WTC11 (cell line): ENCODE results near the gene FTCD. TPM values are rescaled to one million over a fixed set of nuclear protein-coding genes. Genes with fewer than 3 reads are reported as not detected.

ENCODE experiments used
- ATAC-seq: fragments of 200-7000 bp; cut with Tn5 transposase; 2 replicates; pipeline ENCODE4 v1.10.0; 2021; ENCODE audit warnings: mild to moderate bottlenecking, moderate library complexity
- CTCF ChIA-PET: fragments of 300-600 bp; sonication (Branson Sonifier 250); formaldehyde crosslinking; loops from one replicate; lab custom pipeline; 2021; ENCODE audit warnings: antibody characterized with exemption; lab: Charles Lee
- POLR2A ChIA-PET: fragments of 350-600 bp; sonication (Branson Sonifier 250); formaldehyde crosslinking; loops from one replicate; lab custom pipeline; 2021; ENCODE audit warnings: antibody characterized with exemption; lab: Charles Lee
- DNase-seq: peaks from one replicate; pipeline ENCODE4 v3.0.0; 2021; ENCODE audit warnings: low spot score
- H3K27ac Mint-ChIP-seq: 2 replicates; pipeline ENCODE4 v1.8.0; 2021; ENCODE audit warnings: mixed read lengths
- H3K27me3 Mint-ChIP-seq: 2 replicates; pipeline ENCODE4 v1.8.0; 2021; ENCODE audit warnings: low read depth, mild to moderate bottlenecking, moderate library complexity, mixed read lengths
- H3K36me3 Mint-ChIP-seq: 2 replicates; pipeline ENCODE4 v1.8.0; 2021; ENCODE audit warnings: mixed read lengths
- H3K4me1 Mint-ChIP-seq: 2 replicates; pipeline ENCODE4 v1.8.0; 2022; ENCODE audit warnings: mixed read lengths
- H3K4me3 Mint-ChIP-seq: 2 replicates; pipeline ENCODE4 v1.8.0; 2021; ENCODE audit warnings: mild to moderate bottlenecking, moderate library complexity, mixed read lengths
- H3K9me3 Mint-ChIP-seq: 2 replicates; pipeline ENCODE4 v1.8.0; 2021; ENCODE audit warnings: mixed read lengths
- ELF4 ChIP-seq: sonication (generic); formaldehyde crosslinking; IDR thresholded peaks from 2 replicates; pipeline ENCODE4 v1.8.1; 2022; ENCODE audit warnings: low read depth, mild to moderate bottlenecking, moderate library complexity, missing genetic modification reagents
- ESRRA ChIP-seq: sonication (generic); formaldehyde crosslinking; IDR thresholded peaks from 2 replicates; pipeline ENCODE4 v1.8.1; 2022; ENCODE audit warnings: mild to moderate bottlenecking, missing genetic modification reagents, borderline replicate concordance
- ETV6 ChIP-seq: sonication (generic); formaldehyde crosslinking; IDR thresholded peaks from 2 replicates; pipeline ENCODE4 v1.8.1; 2022; ENCODE audit warnings: mild to moderate bottlenecking, missing genetic modification reagents
- HMGA2 ChIP-seq: fragments of 250-450 bp; sonication (Bioruptor Pico); IDR thresholded peaks from 2 replicates; pipeline ENCODE4 v1.4.0; 2021; ENCODE audit warnings: mild to moderate bottlenecking, moderate library complexity
- JUN ChIP-seq: sonication (generic); formaldehyde crosslinking; IDR thresholded peaks from 2 replicates; pipeline ENCODE4 v1.8.0; 2023; ENCODE audit warnings: mild to moderate bottlenecking, missing genetic modification reagents
- MYBL2 ChIP-seq: sonication (generic); formaldehyde crosslinking; IDR thresholded peaks from 2 replicates; pipeline ENCODE4 v1.8.1; 2023; ENCODE audit warnings: mild to moderate bottlenecking, moderate library complexity, missing genetic modification reagents
- NFYB ChIP-seq: sonication (generic); formaldehyde crosslinking; conservative IDR thresholded peaks from 2 replicates; pipeline ENCODE4 v1.8.0; 2022; ENCODE audit warnings: low read depth, missing genetic modification reagents
- NR1H2 ChIP-seq: sonication (generic); formaldehyde crosslinking; IDR thresholded peaks from 2 replicates; pipeline ENCODE4 v1.9.0; 2021; ENCODE audit warnings: mild to moderate bottlenecking, moderate library complexity, missing genetic modification reagents
- OVOL2 ChIP-seq: fragments of 250-450 bp; sonication (Bioruptor Pico); IDR thresholded peaks from 2 replicates; pipeline ENCODE4 v1.9.0; 2021; ENCODE audit warnings: mild to moderate bottlenecking, borderline replicate concordance
- RELA ChIP-seq: sonication (generic); formaldehyde crosslinking; IDR thresholded peaks from 2 replicates; pipeline ENCODE4 v1.8.1; 2022; ENCODE audit warnings: missing genetic modification reagents, mild to moderate bottlenecking, borderline replicate concordance
- RORB ChIP-seq: fragments of 250-450 bp; sonication (Bioruptor Pico); IDR thresholded peaks from 2 replicates; pipeline ENCODE4 v1.9.0; 2021; ENCODE audit warnings: mild to moderate bottlenecking
- TEAD1 ChIP-seq: sonication (generic); formaldehyde crosslinking; IDR thresholded peaks from 2 replicates; pipeline ENCODE4 v1.8.0; 2022; ENCODE audit warnings: mild to moderate bottlenecking, missing genetic modification reagents
- TP53 ChIP-seq: sonication (generic); formaldehyde crosslinking; IDR thresholded peaks from 2 replicates; pipeline ENCODE4 v1.8.1; 2023; ENCODE audit warnings: mild to moderate bottlenecking, missing genetic modification reagents
- ZNF396 ChIP-seq: fragments of 250-450 bp; sonication (Bioruptor Pico); IDR thresholded peaks from 2 replicates; pipeline ENCODE4 v1.8.0; 2021; ENCODE audit warnings: mild to moderate bottlenecking, moderate library complexity, borderline replicate concordance
- total RNA-seq: library from RNA; stranded (reverse); gene quantifications from 3 replicates; pipeline ENCODE4 v1.2.3, GENCODE V29; 2021
- TF ChIP-seq, protein P1 (sequence below): sonication (generic); formaldehyde crosslinking; IDR thresholded peaks from 2 replicates; pipeline ENCODE4 v1.8.1; 2022; ENCODE audit warnings: missing genetic modification reagents, borderline replicate concordance
- TF ChIP-seq, protein P2 (sequence below): sonication (generic); formaldehyde crosslinking; IDR thresholded peaks from 2 replicates; pipeline ENCODE4 v1.8.1; 2023; ENCODE audit warnings: mild to moderate bottlenecking, missing genetic modification reagents, moderate library complexity
- TF ChIP-seq, protein P3 (sequence below): fragments of 200-600 bp; IDR thresholded peaks from 2 replicates; pipeline ENCODE4 v1.8.0; 2022; ENCODE audit warnings: antibody characterized with exemption
- TF ChIP-seq, protein P4 (sequence below): sonication (generic); formaldehyde crosslinking; IDR thresholded peaks from 2 replicates; pipeline ENCODE4 v1.8.1; 2023; ENCODE audit warnings: mild to moderate bottlenecking, missing genetic modification reagents
- TF ChIP-seq, protein P5 (sequence below): fragments of 250-450 bp; sonication (Bioruptor Pico); IDR thresholded peaks from 2 replicates; pipeline ENCODE4 v2.1.2; 2022; ENCODE audit warnings: mild to moderate bottlenecking, moderate library complexity
- TF ChIP-seq, protein P6 (sequence below): sonication (generic); formaldehyde crosslinking; IDR thresholded peaks from 2 replicates; pipeline ENCODE4 v1.8.1; 2023; ENCODE audit warnings: mild to moderate bottlenecking, moderate library complexity, missing genetic modification reagents
- TF ChIP-seq, protein P7 (sequence below): sonication (generic); formaldehyde crosslinking; IDR thresholded peaks from 2 replicates; pipeline ENCODE4 v1.8.1; 2022; ENCODE audit warnings: low read depth, mild to moderate bottlenecking, moderate library complexity, missing genetic modification reagents, borderline replicate concordance

The FTCD gene
- total RNA-seq, 1 experiment from 2014 or later, result 6.1 TPM

DNA sequence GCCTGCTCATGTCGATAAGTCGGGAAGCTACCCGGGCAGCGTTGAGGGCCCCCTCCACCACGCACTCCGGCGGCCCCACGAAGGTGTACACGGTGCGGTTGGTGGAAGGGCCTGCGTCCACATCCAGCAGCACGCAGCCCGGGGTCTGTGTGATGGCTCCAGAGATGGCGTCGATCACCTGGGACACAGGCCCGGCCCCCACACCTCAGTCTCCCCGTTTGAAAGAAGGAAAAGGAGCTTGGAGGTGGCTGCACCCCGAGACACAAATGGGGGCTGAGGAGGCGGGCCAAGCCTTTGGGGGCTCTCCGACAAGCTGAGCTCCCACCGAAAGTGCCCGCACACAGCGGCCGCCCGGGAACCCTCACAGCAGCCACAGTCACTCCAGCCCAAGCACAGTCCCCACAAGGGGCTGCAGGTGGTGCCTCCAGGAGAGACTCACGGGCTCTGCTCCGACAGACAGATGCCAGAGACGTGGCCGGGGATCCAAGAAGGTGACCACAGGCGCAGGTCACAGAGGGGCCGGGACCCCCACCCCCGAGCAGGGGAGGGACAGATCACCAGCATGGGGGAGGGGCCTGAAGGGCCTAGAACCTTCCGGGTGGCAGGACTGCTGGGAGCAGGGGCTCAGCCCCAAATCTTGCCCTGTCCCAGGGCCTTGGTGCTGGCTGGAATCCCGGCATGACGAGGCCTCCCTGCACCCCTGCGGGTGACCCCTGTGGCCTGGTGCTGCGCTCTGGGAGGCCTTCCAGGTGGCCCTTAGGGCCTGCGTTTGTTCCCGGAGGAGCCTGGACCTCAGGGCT is 1.0 kb downstream of the FTCD start:
- no peak overlapping the region for H3K4me3 Mint-ChIP-seq

DNA sequence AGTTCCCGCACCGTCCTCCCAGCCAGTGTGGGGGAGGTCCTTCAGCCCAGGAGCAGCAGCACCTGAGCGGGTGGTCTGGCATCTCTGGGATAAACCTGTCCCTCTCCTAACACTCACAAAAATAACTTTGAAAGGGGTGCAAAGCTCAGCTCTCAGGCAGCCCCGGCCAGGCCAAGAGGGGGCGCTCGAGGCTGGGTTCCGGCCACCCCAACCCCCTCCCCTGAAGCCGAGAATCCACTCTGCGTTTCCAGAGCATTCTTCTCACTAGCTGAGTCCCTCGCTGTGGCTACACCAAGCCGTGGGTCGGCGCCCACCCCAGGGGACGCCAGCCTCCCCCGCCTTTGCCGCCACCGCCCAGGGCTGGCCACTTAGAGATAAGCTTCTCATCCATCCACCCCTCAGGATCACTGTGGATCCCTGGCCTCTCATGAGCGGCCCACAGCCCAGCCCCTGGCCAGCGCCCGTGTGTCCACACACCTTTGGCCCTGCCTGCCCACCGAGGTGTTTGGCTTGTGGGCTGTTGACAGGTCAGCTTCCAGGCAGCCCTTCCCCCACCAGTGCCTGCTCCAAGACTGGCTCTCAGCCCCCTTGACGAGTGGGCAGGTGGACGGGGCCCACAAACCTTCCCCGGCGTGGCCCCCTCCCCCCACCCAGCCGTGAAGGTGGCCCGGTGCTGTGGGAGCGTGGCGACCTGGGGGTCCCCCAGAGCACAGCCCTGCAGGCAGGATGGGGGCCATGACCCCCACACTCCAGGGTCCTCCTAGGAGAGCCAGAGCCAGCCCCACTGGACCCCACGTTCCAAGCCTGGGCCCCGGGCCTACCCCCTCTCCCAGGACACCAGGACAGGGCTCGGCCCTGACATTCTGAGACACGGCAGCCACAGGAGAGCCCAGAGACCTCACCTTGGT is 1.9 kb downstream of the FTCD start:
- no peak overlapping the region for H3K4me3 Mint-ChIP-seq
- POLR2A ChIA-PET, result interaction anchor here (0.7 to 1.0 kb wide), 2 partner anchors 9 to 183 kb away, joined by 3 to 11 read pairs; no protein-coding TSS in a partner anchor
- H3K27me3 Mint-ChIP-seq, result no peaks in the 10 kb centered on the region
- CTCF ChIA-PET, result interaction anchor here (0.6 to 2.6 kb wide), 29 partner anchors 9 to 183 kb away, joined by 3 to 57 read pairs (median 4); partner anchors contain the start of genes LSS and MCM3AP
- DNase-seq, result peak; percentile 87
- ATAC-seq, result peak; percentile 86
- H3K9me3 Mint-ChIP-seq, result no peaks in the 10 kb centered on the region
- peaks cover 9% of the 10 kb centered on the region for H3K4me1 Mint-ChIP-seq
- H3K27ac Mint-ChIP-seq, result peak overlapping the region; percentile 45; the same call in 1 of the 2 replicates
- no peaks in the 10 kb centered on the region for H3K36me3 Mint-ChIP-seq
- TF ChIP-seq RELA (CRISPR knock-in tag) (no peak), HMGA2 (no peak), ETV6 (CRISPR knock-in tag) (peak; percentile 37; the same call in 1 of the 2 replicates), ZNF396 (CRISPR knock-in tag) (no peak), JUN (no peak), OVOL2 (CRISPR knock-in tag) (no peak), RORB (CRISPR knock-in tag) (no peak), ESRRA (CRISPR knock-in tag) (no peak), TEAD1 (0 out of 2 replicates have a peak, but pooled peaks have one; percentile 23)
- TF ChIP-seq, protein P1, sequence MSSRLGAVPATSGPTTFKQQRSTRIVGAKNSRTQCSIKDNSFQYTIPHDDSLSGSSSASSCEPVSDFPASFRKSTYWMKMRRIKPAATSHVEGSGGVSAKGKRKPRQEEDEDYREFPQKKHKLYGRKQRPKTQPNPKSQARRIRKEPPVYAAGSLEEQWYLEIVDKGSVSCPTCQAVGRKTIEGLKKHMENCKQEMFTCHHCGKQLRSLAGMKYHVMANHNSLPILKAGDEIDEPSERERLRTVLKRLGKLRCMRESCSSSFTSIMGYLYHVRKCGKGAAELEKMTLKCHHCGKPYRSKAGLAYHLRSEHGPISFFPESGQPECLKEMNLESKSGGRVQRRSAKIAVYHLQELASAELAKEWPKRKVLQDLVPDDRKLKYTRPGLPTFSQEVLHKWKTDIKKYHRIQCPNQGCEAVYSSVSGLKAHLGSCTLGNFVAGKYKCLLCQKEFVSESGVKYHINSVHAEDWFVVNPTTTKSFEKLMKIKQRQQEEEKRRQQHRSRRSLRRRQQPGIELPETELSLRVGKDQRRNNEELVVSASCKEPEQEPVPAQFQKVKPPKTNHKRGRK (CRISPR knock-in tag), result no peak
- TF ChIP-seq, protein P2, sequence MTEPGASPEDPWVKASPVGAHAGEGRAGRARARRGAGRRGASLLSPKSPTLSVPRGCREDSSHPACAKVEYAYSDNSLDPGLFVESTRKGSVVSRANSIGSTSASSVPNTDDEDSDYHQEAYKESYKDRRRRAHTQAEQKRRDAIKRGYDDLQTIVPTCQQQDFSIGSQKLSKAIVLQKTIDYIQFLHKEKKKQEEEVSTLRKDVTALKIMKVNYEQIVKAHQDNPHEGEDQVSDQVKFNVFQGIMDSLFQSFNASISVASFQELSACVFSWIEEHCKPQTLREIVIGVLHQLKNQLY (CRISPR knock-in tag), result no peak
- TF ChIP-seq, protein P3, sequence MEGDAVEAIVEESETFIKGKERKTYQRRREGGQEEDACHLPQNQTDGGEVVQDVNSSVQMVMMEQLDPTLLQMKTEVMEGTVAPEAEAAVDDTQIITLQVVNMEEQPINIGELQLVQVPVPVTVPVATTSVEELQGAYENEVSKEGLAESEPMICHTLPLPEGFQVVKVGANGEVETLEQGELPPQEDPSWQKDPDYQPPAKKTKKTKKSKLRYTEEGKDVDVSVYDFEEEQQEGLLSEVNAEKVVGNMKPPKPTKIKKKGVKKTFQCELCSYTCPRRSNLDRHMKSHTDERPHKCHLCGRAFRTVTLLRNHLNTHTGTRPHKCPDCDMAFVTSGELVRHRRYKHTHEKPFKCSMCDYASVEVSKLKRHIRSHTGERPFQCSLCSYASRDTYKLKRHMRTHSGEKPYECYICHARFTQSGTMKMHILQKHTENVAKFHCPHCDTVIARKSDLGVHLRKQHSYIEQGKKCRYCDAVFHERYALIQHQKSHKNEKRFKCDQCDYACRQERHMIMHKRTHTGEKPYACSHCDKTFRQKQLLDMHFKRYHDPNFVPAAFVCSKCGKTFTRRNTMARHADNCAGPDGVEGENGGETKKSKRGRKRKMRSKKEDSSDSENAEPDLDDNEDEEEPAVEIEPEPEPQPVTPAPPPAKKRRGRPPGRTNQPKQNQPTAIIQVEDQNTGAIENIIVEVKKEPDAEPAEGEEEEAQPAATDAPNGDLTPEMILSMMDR, result peak; percentile 78
- TF ChIP-seq, protein P4, sequence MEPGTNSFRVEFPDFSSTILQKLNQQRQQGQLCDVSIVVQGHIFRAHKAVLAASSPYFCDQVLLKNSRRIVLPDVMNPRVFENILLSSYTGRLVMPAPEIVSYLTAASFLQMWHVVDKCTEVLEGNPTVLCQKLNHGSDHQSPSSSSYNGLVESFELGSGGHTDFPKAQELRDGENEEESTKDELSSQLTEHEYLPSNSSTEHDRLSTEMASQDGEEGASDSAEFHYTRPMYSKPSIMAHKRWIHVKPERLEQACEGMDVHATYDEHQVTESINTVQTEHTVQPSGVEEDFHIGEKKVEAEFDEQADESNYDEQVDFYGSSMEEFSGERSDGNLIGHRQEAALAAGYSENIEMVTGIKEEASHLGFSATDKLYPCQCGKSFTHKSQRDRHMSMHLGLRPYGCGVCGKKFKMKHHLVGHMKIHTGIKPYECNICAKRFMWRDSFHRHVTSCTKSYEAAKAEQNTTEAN, result no peak
- TF ChIP-seq, protein P5, sequence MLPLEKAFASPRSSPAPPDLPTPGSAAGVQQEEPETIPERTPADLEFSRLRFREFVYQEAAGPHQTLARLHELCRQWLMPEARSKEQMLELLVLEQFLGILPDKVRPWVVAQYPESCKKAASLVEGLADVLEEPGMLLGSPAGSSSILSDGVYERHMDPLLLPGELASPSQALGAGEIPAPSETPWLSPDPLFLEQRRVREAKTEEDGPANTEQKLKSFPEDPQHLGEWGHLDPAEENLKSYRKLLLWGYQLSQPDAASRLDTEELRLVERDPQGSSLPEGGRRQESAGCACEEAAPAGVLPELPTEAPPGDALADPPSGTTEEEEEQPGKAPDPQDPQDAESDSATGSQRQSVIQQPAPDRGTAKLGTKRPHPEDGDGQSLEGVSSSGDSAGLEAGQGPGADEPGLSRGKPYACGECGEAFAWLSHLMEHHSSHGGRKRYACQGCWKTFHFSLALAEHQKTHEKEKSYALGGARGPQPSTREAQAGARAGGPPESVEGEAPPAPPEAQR (CRISPR knock-in tag), result no peak

More for the DNA sequence above, 1.0 kb downstream of the FTCD start:
- DNase-seq (no peak), ATAC-seq (no peak)
- H3K27me3 Mint-ChIP-seq, result no peaks in the 10 kb centered on the region
- ChIA-PET POLR2A (interaction anchor here (0.6 kb wide), 1 partner anchor 221 kb away, joined by 3 read pairs; no protein-coding TSS in a partner anchor), CTCF (interaction anchor here (0.8 to 2.6 kb wide), 4 partner anchors 12 to 131 kb away, joined by 3 to 57 read pairs (median 3); partner anchors contain the start of genes LSS and MCM3AP)
- H3K27ac Mint-ChIP-seq, result peak overlapping the region; percentile 45; the same call in 1 of the 2 replicates
- no peaks in the 10 kb centered on the region for H3K9me3 Mint-ChIP-seq
- TF ChIP-seq NR1H2 (CRISPR knock-in tag) (no peak), TP53 (no peak), NFYB (CRISPR knock-in tag) (no peak), OVOL2 (CRISPR knock-in tag) (no peak), ELF4 (no peak), MYBL2 (no peak), RORB (CRISPR knock-in tag) (no peak)
- TF ChIP-seq, protein P2 (CRISPR knock-in tag), result no peak
- TF ChIP-seq, protein P6, sequence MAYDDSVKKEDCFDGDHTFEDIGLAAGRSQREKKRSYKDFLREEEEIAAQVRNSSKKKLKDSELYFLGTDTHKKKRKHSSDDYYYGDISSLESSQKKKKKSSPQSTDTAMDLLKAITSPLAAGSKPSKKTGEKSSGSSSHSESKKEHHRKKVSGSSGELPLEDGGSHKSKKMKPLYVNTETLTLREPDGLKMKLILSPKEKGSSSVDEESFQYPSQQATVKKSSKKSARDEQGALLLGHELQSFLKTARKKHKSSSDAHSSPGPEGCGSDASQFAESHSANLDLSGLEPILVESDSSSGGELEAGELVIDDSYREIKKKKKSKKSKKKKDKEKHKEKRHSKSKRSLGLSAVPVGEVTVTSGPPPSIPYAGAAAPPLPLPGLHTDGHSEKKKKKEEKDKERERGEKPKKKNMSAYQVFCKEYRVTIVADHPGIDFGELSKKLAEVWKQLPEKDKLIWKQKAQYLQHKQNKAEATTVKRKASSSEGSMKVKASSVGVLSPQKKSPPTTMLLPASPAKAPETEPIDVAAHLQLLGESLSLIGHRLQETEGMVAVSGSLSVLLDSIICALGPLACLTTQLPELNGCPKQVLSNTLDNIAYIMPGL (CRISPR knock-in tag), result no peak
- TF ChIP-seq, protein P7, sequence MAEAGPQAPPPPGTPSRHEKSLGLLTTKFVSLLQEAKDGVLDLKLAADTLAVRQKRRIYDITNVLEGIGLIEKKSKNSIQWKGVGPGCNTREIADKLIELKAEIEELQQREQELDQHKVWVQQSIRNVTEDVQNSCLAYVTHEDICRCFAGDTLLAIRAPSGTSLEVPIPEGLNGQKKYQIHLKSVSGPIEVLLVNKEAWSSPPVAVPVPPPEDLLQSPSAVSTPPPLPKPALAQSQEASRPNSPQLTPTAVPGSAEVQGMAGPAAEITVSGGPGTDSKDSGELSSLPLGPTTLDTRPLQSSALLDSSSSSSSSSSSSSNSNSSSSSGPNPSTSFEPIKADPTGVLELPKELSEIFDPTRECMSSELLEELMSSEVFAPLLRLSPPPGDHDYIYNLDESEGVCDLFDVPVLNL (CRISPR knock-in tag), result no peak
- no peaks in the 10 kb centered on the region for H3K36me3 Mint-ChIP-seq
- peaks cover 9% of the 10 kb centered on the region for H3K4me1 Mint-ChIP-seq
